A673 (cell line): ENCODE measurements around the gene POLR2B. TPM values are rescaled to one million over a fixed set of nuclear protein-coding genes. Genes with fewer than 3 reads are reported as not detected.
"Not testable (repeated sequence)": the region's sequence is repeated elsewhere in the genome, so short reads cannot be mapped to it uniquely, and the experiment has no call there.

Experiments used
- BruUV-seq: library from RNA; stranded (reverse); fragments of 400-500 nt; replicated peaks from 2 replicates; lab custom pipeline; 2021; lab: Mats Ljungman, UMichigan
- CTCF ChIA-PET: fragments of 300-600 bp; sonication (Branson Sonifier 250); formaldehyde crosslinking; loops from one replicate; lab custom pipeline; 2022; ENCODE audit warnings: antibody characterized with exemption; lab: Charles Lee
- POLR2A ChIA-PET: fragments of 300-600 bp; sonication (Branson Sonifier 250); formaldehyde crosslinking; loops from one replicate; lab custom pipeline; 2022; ENCODE audit warnings: antibody characterized with exemption; ENCODE audit not compliant: low non-redundant PET; lab: Charles Lee
- DNase-seq: peaks from one replicate; pipeline ENCODE4 v3.0.0-alpha.2; 2015; ENCODE audit warnings: low spot score
- H3K27ac ChIP-seq: fragments of 200-600 bp; sonication (generic); 2 replicates; pipeline ENCODE4 v1.5.1; 2016; ENCODE audit warnings: mixed run types, low read depth, mild to moderate bottlenecking, mixed read lengths, antibody characterized with exemption, low read length; ENCODE audit not compliant: poor library complexity, severe bottlenecking
- H3K27me3 ChIP-seq: fragments of 200-600 bp; sonication (generic); replicated peaks from 2 replicates; pipeline ENCODE4 v1.6.1; 2017; ENCODE audit warnings: mixed run types, low read depth, mild to moderate bottlenecking, mixed read lengths, antibody characterized with exemption, low read length; ENCODE audit not compliant: insufficient read depth, poor library complexity
- H3K36me3 ChIP-seq: fragments of 200-600 bp; sonication (generic); 2 replicates; pipeline ENCODE4 v1.6.1; 2016; ENCODE audit warnings: mixed run types, mild to moderate bottlenecking, mixed read lengths, antibody characterized with exemption, low read length; ENCODE audit not compliant: insufficient read depth, poor library complexity, severe bottlenecking
- H3K4me1 ChIP-seq: fragments of 200-600 bp; sonication (generic); 2 replicates; pipeline ENCODE4 v1.6.1; 2017; ENCODE audit warnings: mixed run types, mild to moderate bottlenecking, mixed read lengths, antibody characterized with exemption, low read length; ENCODE audit not compliant: insufficient read depth, poor library complexity, severe bottlenecking
- H3K4me3 ChIP-seq: fragments of 200-600 bp; sonication (generic); 2 replicates; pipeline ENCODE4 v1.5.1; 2016; ENCODE audit warnings: low read depth, mixed run types, mild to moderate bottlenecking, mixed read lengths, low read length; ENCODE audit not compliant: poor library complexity, severe bottlenecking
- H3K9me3 ChIP-seq: fragments of 200-600 bp; sonication (generic); 2 replicates; pipeline ENCODE4 v1.6.1; 2016; ENCODE audit warnings: mixed run types, low read depth, mild to moderate bottlenecking, mixed read lengths, antibody characterized with exemption, low read length; ENCODE audit not compliant: poor library complexity, severe bottlenecking
- EZH2 ChIP-seq: fragments of 200-600 bp; sonication (generic); IDR thresholded peaks from 2 replicates; pipeline ENCODE4 v1.6.1; 2017; ENCODE audit warnings: borderline replicate concordance, low read depth, mild to moderate bottlenecking, mixed read lengths, antibody characterized with exemption, low read length; ENCODE audit not compliant: poor library complexity, severe bottlenecking
- intact Hi-C: fragments of 100-400 bp; cut with micrococcal nuclease; formaldehyde crosslinking; loops from one replicate; pipeline ENCODE4 v1.10.0; 2022; ENCODE audit not compliant: unreplicated experiment
- total RNA-seq: library from RNA; stranded (reverse); gene quantifications from 2 replicates; pipeline ENCODE4 v1.2.3, GENCODE V29; 2021
- TF ChIP-seq, protein P1 (sequence below): fragments of 300-800, 200-600 bp; sonication (generic); conservative IDR thresholded peaks from 2 replicates; pipeline ENCODE4 v1.5.1; 2017; ENCODE audit warnings: low read depth, mild to moderate bottlenecking, antibody characterized with exemption, low read length, moderate library complexity, mixed read lengths

The POLR2B gene
- total RNA-seq, 1 experiment from 2014 or later: 71.9 TPM

DNA sequence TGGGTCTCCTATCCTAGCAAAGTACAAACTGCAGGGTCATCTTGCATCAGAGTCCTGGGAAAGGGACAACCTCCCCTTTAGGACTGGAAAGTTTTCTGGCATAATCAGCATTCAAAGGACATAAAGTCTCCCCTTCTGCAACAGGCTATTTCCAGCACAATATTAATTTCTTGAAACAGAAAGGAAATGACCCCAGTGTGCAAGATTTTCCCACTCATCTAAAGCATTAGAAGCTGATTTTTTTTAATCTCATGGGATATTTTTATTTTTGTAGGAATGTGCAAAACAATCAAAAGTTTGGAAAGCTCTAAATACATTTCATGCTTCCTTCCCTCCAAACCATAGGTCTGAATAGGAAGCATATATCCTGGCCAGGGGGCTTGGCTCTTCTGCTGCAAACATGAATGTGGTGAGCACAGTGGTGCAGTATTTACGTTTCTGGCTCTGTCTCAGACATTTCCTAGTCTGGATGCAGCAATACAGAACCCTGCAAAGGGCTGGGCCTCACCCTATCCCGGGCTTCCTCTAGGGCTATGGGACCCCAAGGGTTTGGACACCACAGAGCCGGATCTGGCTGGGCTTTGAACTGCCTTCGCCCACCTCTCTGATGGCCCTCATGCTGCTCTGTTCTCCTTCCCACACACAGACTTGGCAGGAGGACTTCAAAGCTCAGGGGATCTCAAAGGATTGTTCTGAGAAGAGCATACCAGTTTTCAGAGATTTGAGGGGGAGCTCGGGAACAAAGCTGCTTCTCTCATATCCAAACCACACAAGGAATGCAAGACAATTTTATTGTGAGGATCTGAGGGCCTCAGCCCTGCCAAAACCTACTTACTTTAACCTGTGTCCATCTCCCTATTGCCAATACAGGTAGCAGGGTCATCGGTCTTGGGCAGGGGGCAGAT, 64.9 kb downstream of the POLR2B start:
- intact Hi-C loops: no loop called here
- no peaks in the 10 kb centered on the region for H3K36me3 ChIP-seq
- H3K4me1 ChIP-seq: no peaks in the 10 kb centered on the region
- no peak for DNase-seq
- no peak overlapping the region for H3K4me3 ChIP-seq
- H3K27ac ChIP-seq: no peak overlapping the region
- ChIA-PET POLR2A (no interaction called here), CTCF (no interaction called here)
- TF ChIP-seq, protein P1, sequence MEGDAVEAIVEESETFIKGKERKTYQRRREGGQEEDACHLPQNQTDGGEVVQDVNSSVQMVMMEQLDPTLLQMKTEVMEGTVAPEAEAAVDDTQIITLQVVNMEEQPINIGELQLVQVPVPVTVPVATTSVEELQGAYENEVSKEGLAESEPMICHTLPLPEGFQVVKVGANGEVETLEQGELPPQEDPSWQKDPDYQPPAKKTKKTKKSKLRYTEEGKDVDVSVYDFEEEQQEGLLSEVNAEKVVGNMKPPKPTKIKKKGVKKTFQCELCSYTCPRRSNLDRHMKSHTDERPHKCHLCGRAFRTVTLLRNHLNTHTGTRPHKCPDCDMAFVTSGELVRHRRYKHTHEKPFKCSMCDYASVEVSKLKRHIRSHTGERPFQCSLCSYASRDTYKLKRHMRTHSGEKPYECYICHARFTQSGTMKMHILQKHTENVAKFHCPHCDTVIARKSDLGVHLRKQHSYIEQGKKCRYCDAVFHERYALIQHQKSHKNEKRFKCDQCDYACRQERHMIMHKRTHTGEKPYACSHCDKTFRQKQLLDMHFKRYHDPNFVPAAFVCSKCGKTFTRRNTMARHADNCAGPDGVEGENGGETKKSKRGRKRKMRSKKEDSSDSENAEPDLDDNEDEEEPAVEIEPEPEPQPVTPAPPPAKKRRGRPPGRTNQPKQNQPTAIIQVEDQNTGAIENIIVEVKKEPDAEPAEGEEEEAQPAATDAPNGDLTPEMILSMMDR: no peak
- TF ChIP-seq EZH2: no peak
- no peaks in the 10 kb centered on the region for H3K27me3 ChIP-seq
- H3K9me3 ChIP-seq: no peaks in the 10 kb centered on the region
- no TSS peak for BruUV-seq

DNA sequence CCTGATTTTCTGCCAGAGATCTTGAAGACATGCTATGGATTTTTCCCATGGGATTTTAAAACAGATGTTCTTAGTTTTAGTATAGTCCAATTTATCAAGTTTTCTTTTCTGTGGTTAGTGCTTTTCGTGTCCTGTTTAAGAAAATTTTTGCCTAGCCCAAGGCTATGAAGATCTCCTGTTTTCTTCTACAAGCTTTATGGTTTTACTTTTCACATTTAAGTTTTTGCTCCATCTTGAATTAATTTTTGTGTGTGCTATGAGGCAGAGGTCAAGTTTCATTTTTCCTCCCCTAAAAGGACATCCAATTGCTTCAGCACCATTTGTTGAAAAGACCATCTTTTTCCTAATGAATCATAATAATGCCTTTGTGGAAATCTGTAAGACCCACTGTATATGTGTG, 65.6 kb downstream of the POLR2B start:
- H3K27ac ChIP-seq: no peak overlapping the region
- CTCF ChIA-PET: no interaction called here

DNA sequence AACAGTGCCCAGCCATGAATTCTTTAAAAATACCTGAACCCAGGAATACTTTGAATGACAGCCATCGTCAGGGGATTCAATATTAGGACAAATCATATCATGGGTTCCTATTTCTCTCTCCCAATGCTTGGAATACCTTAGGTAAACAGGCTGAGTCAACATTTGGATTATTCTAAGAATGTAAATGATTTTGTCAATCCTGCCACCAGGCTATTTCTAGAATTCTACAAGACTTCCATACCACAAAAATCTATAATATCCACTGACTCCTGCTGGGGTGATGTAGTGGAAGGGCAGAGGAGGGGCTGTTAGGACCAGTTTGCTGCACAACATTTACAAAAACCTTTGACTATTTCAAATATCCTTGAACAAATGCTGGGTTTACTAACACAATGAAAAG, 66.3 kb downstream of the POLR2B start:
- no peaks in the 10 kb centered on the region for H3K4me1 ChIP-seq
- CTCF ChIA-PET: no interaction called here
- no peak overlapping the region for H3K27ac ChIP-seq
- no peaks in the 10 kb centered on the region for H3K9me3 ChIP-seq
- no peaks in the 10 kb centered on the region for H3K27me3 ChIP-seq
- H3K4me3 ChIP-seq: no peak overlapping the region
- TF ChIP-seq, protein P1: no peak
- no peak for TF ChIP-seq EZH2
- no peak for DNase-seq
- POLR2A ChIA-PET: no interaction called here
- BruUV-seq: no TSS peak
- intact Hi-C loops: no loop called here
- no peaks in the 10 kb centered on the region for H3K36me3 ChIP-seq

More for the DNA sequence above, 65.6 kb downstream of the POLR2B start:
- TF ChIP-seq, protein P1: no peak
- TF ChIP-seq EZH2: no peak
- no peaks in the 10 kb centered on the region for H3K9me3 ChIP-seq
- H3K4me1 ChIP-seq: no peaks in the 10 kb centered on the region
- intact Hi-C loops: no loop called here
- POLR2A ChIA-PET: no interaction called here
- H3K27me3 ChIP-seq: no peaks in the 10 kb centered on the region
- no peak for DNase-seq
- no peak overlapping the region for H3K4me3 ChIP-seq
- no TSS peak for BruUV-seq
- H3K36me3 ChIP-seq: no peaks in the 10 kb centered on the region

DNA sequence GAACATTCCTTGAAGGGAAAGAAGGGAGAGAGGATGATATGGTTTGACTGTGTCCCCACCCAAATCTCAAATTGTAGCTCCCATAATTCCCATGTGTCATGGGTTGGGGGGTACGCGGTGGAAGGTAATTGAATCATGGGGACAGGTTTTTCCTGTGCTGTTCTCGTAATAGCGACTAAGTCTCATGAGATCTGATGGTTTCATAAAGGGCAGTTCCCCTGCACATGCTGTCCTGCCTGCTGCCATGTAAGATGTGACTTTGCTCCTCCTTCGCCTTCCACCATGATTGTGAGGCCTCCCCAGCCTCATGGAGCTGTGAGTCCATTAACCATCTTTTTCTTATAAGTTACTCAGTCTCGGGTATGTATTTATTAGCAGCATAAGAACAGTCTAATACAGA, 68.3 kb downstream of the POLR2B start:
- H3K4me3 ChIP-seq, DNase-seq, H3K27me3 ChIP-seq, H3K36me3 ChIP-seq, H3K4me1 ChIP-seq, H3K9me3 ChIP-seq, BruUV-seq, H3K27ac ChIP-seq, intact Hi-C loops, POLR2A ChIA-PET, CTCF ChIA-PET: not testable (repeated sequence)
